NCI-H1048 (cell line): ENCODE results near the gene IAH1.

Source experiments
- DNase-seq: peaks from one replicate; lab custom pipeline; 2025; lab: John Stamatoyannopoulos, UW

The IAH1 gene

GRCh38 chr2:9527995-9528787 lies 53.8 kb downstream of the IAH1 start:
- no peak for DNase-seq

GRCh38 chr2:9532421-9532820 lies 58.1 kb downstream of the IAH1 start:
- no peak for DNase-seq

- DNase-seq, result no peak
Observed at GRCh38 chr2:9533663-9534062, 59.3 kb downstream of the IAH1 start.

- DNase-seq, result no peak
Observed at GRCh38 chr2:9535177-9535576, 60.8 kb downstream of the IAH1 start.

- no peak for DNase-seq
Observed at GRCh38 chr2:9536504-9536903, 62.2 kb downstream of the IAH1 start.

GRCh38 chr2:9538000-9538507 lies 63.7 kb downstream of the IAH1 start:
- DNase-seq, result no peak
